ENCODE measurements around the gene OR4C12.
"Not testable (repeated sequence)": the region's sequence is repeated elsewhere in the genome, so short reads cannot be mapped to it uniquely, and the experiment has no call there.

Gene OR4C12

DNA sequence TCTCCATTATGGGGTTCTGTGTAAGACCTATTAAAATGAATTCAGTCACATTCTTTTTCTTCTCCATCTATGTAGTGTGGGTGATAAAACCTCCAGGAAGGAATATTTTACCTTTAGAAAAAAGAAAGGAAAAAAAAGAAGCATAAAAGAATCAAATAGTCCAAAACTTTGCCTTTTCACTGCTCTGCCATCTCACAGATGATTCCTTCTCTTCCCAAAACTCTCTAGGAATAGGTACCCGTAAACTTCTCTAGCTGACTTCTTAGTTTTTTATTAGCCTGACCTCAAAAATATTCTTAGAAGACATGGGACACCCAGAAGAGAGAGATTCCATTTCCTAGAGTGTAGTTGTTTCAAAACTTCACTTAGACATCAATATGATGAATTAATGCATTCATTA is at the start of gene OR4C12:
TSS of gene OR4C12 (minus strand) at position 101 of the 400 bp plus-strand sequence. CDS start at position 67, 34 bp downstream.
- not testable (repeated sequence) for DNase-seq (ENCODE audit: low read depth); H3K4me3 ChIP-seq (ENCODE audit: control insufficient read depth, low read depth, low read length)

DNA sequence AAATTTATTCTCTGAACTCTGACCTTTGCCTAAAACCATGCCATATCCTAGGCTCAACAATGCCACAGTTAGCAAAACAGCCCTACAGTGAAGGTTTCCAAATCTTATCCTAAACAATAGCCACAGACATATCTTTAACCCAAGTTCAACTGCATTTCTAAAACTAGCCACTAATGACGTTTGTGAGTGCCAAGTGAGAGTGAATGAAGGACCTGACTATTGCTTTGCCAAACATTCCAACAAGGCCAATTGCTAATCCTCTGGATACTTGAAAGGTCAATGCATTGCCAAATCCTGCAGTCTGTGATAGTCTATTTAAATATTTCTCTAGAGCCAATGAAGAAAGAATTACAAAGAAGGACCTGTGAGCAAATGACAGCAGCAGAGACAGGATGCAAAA is 47.9 kb upstream of the OR4C12 start:
- DNase-seq (ENCODE audit: low read depth), result no peak
- TF ChIP-seq, protein P1, sequence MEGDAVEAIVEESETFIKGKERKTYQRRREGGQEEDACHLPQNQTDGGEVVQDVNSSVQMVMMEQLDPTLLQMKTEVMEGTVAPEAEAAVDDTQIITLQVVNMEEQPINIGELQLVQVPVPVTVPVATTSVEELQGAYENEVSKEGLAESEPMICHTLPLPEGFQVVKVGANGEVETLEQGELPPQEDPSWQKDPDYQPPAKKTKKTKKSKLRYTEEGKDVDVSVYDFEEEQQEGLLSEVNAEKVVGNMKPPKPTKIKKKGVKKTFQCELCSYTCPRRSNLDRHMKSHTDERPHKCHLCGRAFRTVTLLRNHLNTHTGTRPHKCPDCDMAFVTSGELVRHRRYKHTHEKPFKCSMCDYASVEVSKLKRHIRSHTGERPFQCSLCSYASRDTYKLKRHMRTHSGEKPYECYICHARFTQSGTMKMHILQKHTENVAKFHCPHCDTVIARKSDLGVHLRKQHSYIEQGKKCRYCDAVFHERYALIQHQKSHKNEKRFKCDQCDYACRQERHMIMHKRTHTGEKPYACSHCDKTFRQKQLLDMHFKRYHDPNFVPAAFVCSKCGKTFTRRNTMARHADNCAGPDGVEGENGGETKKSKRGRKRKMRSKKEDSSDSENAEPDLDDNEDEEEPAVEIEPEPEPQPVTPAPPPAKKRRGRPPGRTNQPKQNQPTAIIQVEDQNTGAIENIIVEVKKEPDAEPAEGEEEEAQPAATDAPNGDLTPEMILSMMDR (conservative IDR thresholded peaks at IDR 0.05; ENCODE audit: control insufficient read depth, insufficient read depth, low read depth, low read length), result no peak
- no peak overlapping the region for H3K4me3 ChIP-seq (ENCODE audit: control insufficient read depth, low read depth, low read length)

DNA sequence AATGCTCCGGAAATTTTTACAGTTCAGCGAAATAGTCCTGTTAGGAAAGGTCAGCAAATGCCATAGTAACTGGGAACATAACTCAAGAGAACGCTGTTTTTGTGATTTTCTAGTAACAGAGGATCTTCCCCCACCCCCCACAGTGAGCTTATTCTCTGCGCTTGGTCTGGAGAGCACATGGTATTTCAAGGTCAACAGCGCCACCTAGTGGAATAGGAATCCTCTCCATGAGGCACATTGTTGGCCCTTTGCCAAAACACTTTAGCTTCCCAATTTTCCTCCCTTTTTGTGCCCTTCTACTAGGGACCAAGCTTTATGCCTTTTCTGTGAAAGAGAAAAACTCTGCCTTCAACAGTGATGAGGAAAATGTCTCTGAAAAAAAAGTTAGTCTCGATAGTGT is 13.2 kb upstream of the OR4C12 start:
- peak; percentile 63 for DNase-seq (ENCODE audit: low read depth)
- no peak overlapping the region for H3K4me3 ChIP-seq (ENCODE audit: control insufficient read depth, low read depth, low read length)
- TF ChIP-seq, protein P1 (conservative IDR thresholded peaks at IDR 0.05; ENCODE audit: control insufficient read depth, insufficient read depth, low read depth, low read length), result peak; percentile 48

DNA sequence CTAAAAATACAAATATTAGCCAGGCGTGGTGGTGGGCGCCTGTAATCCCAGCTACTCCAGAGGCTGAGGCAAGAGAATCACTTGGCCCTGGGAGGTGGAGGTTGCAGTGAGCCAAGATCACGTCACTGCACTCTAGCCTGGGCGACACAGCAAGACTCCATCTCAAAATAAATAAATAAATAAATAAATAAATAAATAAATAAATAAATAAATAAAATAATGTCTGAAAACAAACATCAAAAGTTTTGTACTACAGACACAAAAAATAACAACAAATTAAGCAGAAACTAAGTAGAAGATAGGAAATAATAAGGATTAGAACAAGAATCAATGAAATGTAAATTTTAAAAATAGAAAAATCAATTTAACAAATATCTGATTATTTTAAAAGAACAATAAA is 8.9 kb downstream of the OR4C12 start:
- DNase-seq (ENCODE audit: low read depth); H3K4me3 ChIP-seq (ENCODE audit: control insufficient read depth, low read depth, low read length): not testable (repeated sequence)

DNA sequence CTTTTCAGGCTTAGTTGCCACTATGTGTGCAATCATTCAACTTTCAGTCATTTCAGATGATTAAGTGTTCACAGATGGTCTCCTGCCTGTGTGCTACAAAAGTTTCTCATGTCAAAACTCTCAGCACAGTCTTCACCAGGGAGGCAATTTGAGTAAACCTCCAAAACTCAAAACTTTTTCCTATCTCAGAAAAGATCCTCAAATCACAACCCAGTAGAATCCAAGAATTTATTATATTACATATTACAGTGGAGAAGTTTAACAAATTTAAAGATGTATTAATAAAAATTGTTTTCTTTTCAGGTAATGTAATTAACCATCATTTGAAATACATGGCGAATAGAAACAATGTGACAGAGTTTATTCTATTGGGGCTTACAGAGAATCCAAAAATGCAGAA is 30.2 kb downstream of the OR4C12 start, which contains the start of gene OR4C13:
TSS of gene OR4C13 (plus strand) at position 301 of the 400 bp plus-strand sequence. CDS start at position 333, 32 bp downstream.
- no peak for DNase-seq (ENCODE audit: low read depth)
- TF ChIP-seq, protein P1 (conservative IDR thresholded peaks at IDR 0.05; ENCODE audit: control insufficient read depth, insufficient read depth, low read depth, low read length), result no peak
- H3K4me3 ChIP-seq (ENCODE audit: control insufficient read depth, low read depth, low read length), result no peak within 1 kb of the TSS

DNA sequence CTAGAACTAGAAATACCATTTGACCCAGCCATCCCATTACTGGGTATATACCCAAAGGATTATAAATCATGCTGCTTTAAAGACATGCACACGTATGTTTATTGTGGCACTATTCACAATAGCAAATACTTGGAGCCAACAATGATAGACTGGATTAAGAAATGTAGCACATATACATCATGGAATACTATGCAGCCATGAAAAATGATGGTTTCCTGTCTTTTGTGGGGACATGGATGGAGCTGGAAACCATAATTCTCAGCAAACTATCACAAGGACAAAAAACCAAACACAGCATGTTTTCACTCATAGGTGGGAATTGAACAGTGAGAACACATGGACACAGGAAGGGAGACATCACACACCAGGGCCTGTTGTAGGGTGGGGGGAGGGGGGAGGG is 33.6 kb downstream of the OR4C12 start:
- H3K4me3 ChIP-seq (ENCODE audit: control insufficient read depth, low read depth, low read length), result not testable (repeated sequence)

More for the DNA sequence above, 33.6 kb downstream of the OR4C12 start:
- DNase-seq (ENCODE audit: low read depth), result not testable (repeated sequence)
